Measurements from ENCODE around the gene MICAL3. TPM values are rescaled to one million over a fixed set of nuclear protein-coding genes. Genes with fewer than 3 reads are reported as not detected.

Gene MICAL3
- total and polyA plus RNA-seq, 2 of the 8 experiments (the other 6 are each of a cell fraction or from before 2014, with no cell fraction given): 8.3 to 41.8 TPM

DNA sequence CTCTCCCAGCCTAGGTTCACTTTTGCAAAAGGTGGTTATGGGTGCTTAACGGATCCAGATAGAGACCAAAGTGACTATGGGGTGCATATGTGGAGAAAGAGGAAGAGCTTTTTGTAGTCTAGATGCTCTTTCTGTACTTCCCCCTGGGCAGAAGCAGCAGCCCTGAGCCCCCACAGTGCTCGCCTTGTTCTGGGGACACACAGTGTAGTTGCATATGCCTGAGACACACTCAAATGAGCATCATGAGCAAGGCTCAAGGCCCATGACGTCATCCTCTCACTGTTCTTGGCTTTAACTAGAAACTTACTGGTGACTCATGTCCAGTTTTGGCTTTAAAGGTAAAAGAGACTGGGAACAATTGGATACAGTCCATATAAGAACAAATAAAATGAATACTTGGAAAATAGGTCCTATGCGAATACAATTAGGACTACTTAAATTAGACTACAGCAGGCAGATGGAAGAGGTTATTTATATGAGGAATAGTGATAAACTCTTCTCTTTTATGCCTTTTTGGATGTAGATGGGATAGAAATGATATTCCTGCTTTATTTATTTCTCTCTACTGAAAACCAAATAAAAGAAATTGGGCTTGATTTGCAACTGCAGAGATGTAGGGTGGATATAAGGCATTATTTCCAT lies 33.3 kb upstream of the MICAL3 start (continued):
- TF ChIP-seq RAD21 (IDR thresholded peaks at IDR 0.05 in 1 of 2, conservative IDR thresholded peaks at IDR 0.05 in 1 of 2; ENCODE audit: low read depth in 2 of 2, low read length in 2 of 2) (no peak), RFX5 (IDR thresholded peaks at IDR 0.05; ENCODE audit: borderline replicate concordance, low read depth, low read length) (no peak), GTF2F1 (IDR thresholded peaks at IDR 0.05; ENCODE audit: borderline replicate concordance, low read depth, low read length) (no peak), ATF3 (IDR thresholded peaks at IDR 0.05; ENCODE audit: insufficient read depth, low read depth, low read length) (no peak)
